ENCODE data around the gene LEPR.

LEPR gene

DNA sequence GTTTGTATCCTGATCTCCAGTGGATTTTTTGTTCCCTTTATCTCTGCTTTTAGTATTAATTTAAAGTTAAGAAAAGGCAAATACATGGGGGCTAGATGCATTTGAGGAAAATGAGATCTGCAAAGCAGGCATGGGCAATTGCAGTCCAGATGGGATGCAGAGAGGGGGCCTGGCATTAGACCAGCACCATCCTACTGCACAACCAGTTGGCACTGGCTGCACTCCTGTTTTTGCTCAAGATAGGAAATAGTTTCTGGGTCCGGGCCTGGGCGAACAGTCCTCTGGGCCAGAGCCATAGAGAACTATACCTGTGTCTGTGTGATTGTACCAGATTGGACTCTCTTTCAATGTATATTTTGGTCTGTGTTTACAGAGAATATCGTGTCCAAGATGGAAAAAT is 34.0 kb upstream of the LEPR start:
- no peaks in the 10 kb centered on the region for H3K27me3 ChIP-seq
- H3K4me3 ChIP-seq (ENCODE audit: low read depth in 1 of 2, low read length in 1 of 2) = no peak overlapping the region
- no peaks in the 10 kb centered on the region for H3K36me3 ChIP-seq
- no peaks in the 10 kb centered on the region for H3K4me1 ChIP-seq (ENCODE audit: control insufficient read depth in 1 of 2, insufficient read depth in 1 of 2, low read depth in 1 of 2, low read length in 1 of 2)
- no peaks in the 10 kb centered on the region for H3K9me3 ChIP-seq
- H3K27ac ChIP-seq = no peak overlapping the region
- TF ChIP-seq, protein P1, sequence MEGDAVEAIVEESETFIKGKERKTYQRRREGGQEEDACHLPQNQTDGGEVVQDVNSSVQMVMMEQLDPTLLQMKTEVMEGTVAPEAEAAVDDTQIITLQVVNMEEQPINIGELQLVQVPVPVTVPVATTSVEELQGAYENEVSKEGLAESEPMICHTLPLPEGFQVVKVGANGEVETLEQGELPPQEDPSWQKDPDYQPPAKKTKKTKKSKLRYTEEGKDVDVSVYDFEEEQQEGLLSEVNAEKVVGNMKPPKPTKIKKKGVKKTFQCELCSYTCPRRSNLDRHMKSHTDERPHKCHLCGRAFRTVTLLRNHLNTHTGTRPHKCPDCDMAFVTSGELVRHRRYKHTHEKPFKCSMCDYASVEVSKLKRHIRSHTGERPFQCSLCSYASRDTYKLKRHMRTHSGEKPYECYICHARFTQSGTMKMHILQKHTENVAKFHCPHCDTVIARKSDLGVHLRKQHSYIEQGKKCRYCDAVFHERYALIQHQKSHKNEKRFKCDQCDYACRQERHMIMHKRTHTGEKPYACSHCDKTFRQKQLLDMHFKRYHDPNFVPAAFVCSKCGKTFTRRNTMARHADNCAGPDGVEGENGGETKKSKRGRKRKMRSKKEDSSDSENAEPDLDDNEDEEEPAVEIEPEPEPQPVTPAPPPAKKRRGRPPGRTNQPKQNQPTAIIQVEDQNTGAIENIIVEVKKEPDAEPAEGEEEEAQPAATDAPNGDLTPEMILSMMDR (IDR thresholded peaks at IDR 0.05) = no peak

DNA sequence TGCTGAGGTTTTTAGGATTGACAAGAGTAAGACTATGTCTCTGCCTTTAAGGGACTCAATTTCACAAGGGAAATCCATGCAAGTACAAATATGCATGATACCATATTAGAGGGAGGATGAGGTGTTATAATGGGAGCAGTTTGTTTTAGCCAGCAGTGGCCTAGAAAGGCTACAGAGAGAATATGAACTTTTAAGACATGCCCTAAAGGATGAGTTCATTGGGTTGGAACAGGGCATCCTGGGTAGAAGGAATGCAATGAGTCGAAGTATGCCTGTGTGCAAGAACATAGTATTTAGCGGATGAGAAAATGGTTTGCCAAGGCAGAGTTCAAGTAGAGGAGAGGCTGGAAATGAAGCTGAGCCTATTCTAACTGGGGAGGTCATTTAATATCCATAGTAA is 32.6 kb upstream of the LEPR start:
- Histone ChIP-seq H3K27me3 (no peaks in the 10 kb centered on the region), H3K4me3 (ENCODE audit: low read depth in 1 of 2, low read length in 1 of 2) (no peak overlapping the region), H3K27ac (no peak overlapping the region), H3K4me1 (ENCODE audit: control insufficient read depth in 1 of 2, insufficient read depth in 1 of 2, low read depth in 1 of 2, low read length in 1 of 2) (no peaks in the 10 kb centered on the region), H3K36me3 (no peaks in the 10 kb centered on the region), H3K9me3 (no peaks in the 10 kb centered on the region)
- TF ChIP-seq, protein P1 (IDR thresholded peaks at IDR 0.05) = no peak

DNA sequence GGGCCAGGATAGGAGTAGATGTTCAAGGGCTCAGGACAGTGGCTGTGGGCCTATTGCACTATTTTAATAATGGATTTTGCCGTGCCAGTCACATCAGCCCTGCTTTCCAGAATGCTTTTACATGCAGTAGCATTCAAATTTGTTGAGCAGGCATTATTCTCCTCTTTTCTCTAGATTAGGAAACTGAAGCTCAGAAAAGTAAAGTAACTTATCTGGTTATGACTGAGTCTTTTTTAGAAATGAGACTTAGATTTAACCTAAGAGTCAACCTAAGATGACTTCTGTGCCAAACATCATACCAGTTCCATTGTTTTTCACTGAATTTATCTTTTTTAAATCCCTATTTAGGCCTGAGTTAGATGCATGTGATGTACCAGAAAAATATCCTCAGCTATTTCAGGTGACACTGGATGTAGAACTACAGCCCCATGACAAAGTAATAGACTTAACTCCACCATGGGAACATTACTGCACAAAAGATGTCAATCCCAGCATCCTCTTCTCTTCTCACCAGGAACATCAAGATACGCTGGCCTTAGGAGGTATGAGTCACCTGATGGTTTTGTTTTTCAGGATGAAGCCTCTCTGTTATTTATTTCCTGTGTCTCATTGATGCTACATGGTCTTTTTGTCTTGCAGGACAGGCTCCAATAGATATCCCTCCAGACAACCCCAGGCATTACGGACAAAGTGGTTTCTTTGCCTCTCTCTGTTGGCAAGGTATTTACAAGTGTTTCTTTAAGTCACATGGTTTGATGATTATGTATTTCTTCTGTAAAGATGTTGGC is 31.4 kb upstream of the LEPR start:
- Histone ChIP-seq H3K4me1 (ENCODE audit: control insufficient read depth in 1 of 2, insufficient read depth in 1 of 2, low read depth in 1 of 2, low read length in 1 of 2) (no peaks in the 10 kb centered on the region), H3K4me3 (ENCODE audit: low read depth in 1 of 2, low read length in 1 of 2) (no peak overlapping the region), H3K27ac (no peak overlapping the region), H3K9me3 (no peaks in the 10 kb centered on the region), H3K36me3 (no peaks in the 10 kb centered on the region), H3K27me3 (no peaks in the 10 kb centered on the region)
- TF ChIP-seq, protein P1 (IDR thresholded peaks at IDR 0.05) = no peak

DNA sequence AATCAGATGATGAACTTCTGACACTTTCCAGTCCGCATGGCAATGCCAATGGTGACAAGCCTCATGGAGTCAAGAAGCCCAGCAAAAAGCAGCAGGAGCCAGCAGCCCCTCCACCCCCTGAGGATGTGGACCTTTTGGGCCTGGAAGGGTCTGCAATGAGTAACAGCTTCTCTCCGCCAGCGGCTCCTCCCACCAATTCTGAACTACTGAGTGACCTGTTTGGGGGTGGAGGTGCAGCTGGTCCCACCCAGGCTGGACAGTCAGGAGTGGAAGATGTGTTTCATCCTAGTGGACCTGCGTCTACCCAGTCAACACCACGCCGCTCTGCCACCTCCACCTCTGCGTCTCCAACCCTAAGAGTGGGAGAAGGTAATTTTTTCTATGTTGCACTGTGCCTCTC is 28.0 kb upstream of the LEPR start:
- H3K27ac ChIP-seq = no peak overlapping the region
- no peaks in the 10 kb centered on the region for H3K36me3 ChIP-seq
- H3K4me1 ChIP-seq (ENCODE audit: control insufficient read depth in 1 of 2, insufficient read depth in 1 of 2, low read depth in 1 of 2, low read length in 1 of 2) = no peaks in the 10 kb centered on the region
- H3K4me3 ChIP-seq (ENCODE audit: low read depth in 1 of 2, low read length in 1 of 2) = no peak overlapping the region
- no peaks in the 10 kb centered on the region for H3K9me3 ChIP-seq
- TF ChIP-seq, protein P1 (IDR thresholded peaks at IDR 0.05) = no peak
- H3K27me3 ChIP-seq = no peaks in the 10 kb centered on the region

DNA sequence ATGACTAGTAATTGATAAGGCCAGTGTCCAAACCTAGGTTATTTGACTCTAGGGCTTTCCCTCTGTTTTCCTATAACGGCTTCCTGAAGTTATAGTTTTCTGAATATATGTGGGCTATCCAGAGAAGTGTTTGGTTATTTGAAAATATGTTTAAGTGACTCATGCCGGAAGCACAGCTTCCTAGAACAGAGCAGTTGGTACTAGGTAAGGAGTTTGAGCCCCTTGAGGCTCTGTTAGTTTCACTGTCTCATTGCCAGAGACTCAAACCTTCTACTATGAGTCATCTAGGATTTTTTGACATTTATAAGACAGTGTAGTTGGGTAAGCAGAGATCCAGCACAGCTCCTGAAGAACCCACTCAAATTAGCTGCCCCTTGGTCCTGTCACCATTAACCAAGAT is 27.1 kb upstream of the LEPR start:
- Histone ChIP-seq H3K4me3 (ENCODE audit: low read depth in 1 of 2, low read length in 1 of 2) (no peak overlapping the region), H3K27ac (no peak overlapping the region), H3K4me1 (ENCODE audit: control insufficient read depth in 1 of 2, insufficient read depth in 1 of 2, low read depth in 1 of 2, low read length in 1 of 2) (no peaks in the 10 kb centered on the region), H3K36me3 (no peaks in the 10 kb centered on the region), H3K9me3 (no peaks in the 10 kb centered on the region), H3K27me3 (no peaks in the 10 kb centered on the region)
- TF ChIP-seq, protein P1 (IDR thresholded peaks at IDR 0.05) = no peak

Measured in neutrophil (primary cell).